Measurements from ENCODE around the gene ITM2C. TPM values are rescaled to one million over a fixed set of nuclear protein-coding genes. Genes with fewer than 3 reads are reported as not detected.

Gene ITM2C
- polyA plus RNA-seq, 4 donors, result 866 to 1,129 (median 963) TPM

DNA sequence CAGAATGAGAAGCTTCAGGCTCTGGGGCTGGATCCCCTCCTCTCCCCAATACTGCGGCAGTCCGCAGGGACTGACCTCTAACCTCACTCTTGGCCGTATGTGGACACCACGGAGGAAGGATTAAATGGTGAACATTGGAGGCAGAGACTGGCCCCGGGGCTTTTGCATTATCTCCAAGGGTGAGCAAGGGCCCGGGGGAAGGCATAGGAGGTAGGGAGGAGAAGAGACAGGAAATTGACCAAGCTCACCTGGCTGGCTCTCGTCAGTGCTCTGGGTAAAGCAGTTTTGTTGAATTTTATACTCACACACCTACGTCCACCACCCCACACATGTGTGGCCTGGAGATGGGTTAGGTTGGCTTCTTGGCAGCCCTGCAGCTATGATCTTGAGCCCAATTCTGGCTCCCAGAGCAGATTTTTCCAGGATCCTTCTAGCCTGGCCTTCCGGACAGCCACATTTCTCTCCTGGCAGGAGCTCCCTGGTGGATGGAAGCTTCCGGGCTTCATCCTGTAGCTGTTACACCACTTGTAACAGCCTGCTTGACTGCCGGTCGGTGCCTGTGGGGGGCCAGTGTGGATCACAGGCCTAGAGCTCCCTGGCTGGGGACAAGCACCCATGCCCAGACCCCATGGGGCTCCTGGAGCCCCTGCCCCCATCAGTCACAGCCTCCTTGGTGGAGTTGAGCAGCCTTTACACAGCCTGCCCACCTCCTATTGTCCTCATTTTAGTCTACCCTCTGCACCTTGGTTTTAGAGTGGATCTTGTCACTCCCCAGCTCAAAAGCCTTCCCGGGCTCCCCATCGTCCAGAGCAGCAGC is 7.6 kb downstream of the ITM2C start:
- no peak for DNase-seq (ENCODE audit: low read depth in 4 of 4, low spot score in 3 of 4)

GRCh38 chr2:230872968-230873660 is 8.4 kb downstream of the ITM2C start:
- no peak for DNase-seq (ENCODE audit: low read depth in 4 of 4, low spot score in 3 of 4)

DNA sequence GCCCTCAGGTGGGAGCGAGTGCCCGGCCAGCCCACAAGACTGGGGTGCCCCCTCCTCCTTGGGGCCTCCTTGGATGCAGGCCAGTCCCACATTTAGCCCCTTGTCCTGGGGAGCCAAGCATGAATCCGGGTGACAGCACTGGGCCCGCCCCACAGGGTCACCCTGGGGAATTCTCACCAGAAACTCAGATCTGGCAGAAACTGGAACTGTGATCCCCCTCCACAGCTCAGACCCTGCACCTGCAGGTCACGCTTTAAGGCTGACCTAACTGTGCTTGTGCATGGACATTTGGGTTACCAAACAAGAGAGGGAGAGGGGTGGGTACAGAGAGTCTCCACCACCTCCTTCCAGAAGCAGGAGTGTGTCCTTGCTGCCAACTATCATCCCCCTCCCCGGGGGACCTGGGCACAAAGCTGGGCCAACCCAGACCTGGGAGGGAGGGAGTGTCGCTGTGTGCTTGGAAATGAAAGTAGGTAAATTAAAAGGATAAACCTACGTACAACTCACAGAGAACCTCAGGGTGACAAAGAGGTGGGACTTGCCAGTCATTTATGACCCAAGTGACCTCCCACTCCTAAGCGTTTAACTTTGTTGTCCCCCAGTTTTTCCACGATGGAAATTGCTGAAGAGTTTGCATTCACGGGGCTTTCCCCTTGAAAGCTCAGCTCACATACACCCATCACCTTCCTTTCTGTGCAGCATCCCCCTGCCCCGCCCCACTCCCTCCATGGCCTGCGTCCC is 9.1 kb downstream of the ITM2C start:
- DNase-seq (ENCODE audit: low read depth in 4 of 4, low spot score in 3 of 4), result no peak

DNA sequence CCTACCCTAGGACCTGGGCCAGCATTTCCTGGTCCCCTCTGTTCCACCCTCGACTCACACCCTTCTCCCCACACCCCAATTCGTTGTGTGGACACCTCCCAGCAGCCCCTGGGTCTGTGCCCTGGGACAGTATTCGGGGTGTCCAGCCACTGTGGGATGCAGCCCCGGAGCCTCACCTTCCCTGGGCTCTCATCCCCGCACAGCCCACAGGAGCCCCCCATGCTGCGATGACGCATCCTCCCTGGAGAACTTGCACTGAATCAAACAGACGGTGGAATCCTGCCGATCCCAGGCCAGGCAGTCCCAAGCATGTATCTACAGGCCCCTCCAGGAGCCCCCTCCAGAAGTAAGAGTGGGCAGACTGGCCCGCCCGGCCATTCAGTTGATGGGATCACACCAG is 9.7 kb downstream of the ITM2C start:
- DNase-seq (ENCODE audit: low read depth in 4 of 4, low spot score in 3 of 4), result no peak

DNA sequence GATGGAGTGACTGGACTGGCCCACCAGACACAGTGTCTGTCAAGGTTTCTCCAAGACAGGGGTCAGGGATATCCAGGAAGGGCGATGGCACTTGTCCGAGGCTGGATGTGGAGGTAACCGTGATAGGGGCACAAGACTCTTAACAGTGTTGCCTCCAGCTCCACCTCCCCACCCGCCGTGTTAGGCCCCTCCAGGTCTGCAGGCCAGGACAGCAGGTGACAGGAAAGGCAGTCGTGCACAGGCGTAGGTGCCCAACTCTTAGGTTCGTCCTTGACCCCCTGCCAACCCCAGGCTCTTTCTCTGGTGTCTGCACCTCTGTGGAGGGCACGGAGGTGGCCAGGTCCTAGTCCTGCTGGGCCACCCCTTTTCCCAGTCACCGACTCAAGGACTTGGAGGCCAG is 10.1 kb downstream of the ITM2C start:
- no peak for DNase-seq (ENCODE audit: low read depth in 4 of 4, low spot score in 3 of 4)

DNA sequence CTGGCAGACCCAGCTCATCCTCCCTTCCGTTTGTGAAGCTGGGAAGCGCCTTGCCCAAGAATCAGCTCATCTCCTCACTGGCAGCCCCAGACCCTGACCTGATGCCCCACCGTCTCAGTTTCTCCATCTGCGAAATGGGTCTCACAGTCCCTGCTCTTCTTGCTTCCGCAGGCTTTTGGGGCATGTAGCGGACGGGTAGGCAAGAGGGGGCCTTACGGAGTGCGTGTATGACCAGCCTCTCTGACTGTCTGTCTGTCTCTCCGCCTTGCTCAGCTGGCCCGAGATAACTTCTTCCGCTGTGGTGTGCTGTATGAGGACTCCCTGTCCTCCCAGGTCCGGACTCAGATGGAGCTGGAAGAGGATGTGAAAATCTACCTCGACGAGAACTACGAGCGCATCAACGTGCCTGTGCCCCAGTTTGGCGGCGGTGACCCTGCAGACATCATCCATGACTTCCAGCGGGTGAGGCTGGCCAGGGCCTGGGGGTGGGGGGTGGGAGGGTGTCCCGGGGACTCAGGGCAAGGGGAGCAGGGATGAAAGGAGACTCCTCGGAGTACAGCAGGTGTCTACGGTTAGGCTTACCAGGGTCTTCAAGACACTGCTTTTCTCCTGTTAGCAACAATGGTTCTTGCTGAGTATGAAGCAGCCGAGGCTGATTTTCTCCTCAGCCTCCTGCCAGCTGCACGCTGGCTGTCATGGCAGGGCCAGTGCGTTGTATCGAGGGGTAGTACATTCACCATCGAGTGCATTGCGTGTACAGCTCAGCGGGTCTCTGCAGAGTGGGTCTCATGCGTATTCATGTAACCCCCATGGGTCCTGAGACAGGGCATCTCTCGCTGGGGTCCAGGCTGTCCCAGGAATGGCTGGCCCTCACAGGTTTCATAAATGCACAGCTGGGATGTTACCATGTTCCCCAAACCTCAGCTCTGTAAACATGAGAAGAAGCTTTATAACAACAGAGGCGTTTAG is 10.9 kb downstream of the ITM2C start:
- no peak for DNase-seq (ENCODE audit: low read depth in 4 of 4, low spot score in 3 of 4)

DNA sequence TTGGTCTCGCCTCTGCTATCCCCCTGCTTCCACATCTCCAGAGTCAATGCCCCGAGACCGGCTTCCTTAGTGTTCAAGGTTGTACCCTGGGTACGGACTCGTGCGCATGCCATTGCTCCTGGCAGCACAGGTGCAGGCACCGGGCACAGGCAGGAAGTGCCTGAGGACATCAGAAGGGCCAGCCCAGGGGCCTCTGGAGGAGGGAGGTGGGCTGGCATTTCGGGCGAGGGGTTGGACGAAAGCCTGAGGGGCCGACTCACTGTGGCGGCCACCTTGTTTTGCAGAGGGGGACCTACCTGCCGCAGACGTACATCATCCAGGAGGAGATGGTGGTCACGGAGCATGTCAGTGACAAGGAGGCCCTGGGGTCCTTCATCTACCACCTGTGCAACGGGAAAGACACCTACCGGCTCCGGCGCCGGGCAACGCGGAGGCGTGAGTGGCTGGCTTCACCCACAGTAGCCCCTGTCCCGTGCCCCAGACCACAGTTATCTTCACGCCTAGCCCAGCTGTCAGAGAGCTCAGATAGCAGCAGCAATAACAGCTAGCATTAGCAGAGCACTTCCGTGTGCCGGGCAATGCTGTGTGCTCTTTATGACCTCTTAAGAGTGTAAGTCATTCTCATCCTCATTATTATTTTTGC is 12.5 kb downstream of the ITM2C start:
- no peak for DNase-seq (ENCODE audit: low read depth in 4 of 4, low spot score in 3 of 4)

DNA sequence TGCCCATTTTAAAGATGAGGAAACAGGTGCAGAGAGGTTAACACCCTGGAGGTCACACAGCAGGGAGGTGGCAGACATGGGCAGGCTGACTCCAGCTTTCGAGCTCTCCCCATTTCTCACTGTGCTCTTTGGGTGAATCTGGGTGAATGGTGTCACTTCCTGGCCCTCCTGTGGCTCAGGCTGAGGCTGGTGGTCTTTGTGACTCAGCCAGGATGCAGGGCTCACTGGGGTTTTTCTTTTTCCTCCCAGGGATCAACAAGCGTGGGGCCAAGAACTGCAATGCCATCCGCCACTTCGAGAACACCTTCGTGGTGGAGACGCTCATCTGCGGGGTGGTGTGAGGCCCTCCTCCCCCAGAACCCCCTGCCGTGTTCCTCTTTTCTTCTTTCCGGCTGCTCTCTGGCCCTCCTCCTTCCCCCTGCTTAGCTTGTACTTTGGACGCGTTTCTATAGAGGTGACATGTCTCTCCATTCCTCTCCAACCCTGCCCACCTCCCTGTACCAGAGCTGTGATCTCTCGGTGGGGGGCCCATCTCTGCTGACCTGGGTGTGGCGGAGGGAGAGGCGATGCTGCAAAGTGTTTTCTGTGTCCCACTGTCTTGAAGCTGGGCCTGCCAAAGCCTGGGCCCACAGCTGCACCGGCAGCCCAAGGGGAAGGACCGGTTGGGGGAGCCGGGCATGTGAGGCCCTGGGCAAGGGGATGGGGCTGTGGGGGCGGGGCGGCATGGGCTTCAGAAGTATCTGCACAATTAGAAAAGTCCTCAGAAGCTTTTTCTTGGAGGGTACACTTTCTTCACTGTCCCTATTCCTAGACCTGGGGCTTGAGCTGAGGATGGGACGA is 13.2 kb downstream of the ITM2C start:
- no peak for DNase-seq (ENCODE audit: low read depth in 4 of 4, low spot score in 3 of 4)

GRCh38 chr2:230878599-230879188 is 14.0 kb downstream of the ITM2C start:
- DNase-seq (ENCODE audit: low read depth in 4 of 4, low spot score in 3 of 4), result no peak

DNA sequence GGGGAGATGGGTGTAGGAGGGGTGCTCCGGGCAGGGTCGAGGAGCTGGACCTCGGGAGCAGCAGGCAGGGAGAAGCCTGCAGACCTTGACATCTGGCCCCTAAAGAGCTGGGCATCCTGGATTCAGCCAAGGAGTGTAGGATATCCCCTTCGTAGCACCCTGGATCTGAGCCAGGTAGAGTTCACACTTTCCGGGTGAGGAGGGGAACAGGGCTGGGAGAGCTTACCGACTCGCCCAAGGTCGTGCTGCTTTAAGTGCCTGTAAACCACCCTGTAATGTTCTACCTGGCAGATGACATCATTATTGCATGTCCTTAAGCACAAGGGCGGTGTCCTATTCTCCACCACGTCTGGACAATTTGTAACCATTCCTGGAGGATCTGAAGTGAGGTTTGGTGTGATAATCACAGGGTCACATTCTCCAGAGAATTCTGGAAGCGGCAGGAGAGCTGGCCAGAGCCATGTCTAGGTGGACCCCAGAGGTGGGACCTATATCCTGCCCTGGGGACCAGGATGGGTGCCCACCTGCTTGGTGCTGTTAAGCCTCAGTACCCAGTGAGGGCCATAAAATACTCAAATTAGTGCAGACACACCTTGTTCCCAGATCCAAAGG is 14.6 kb downstream of the ITM2C start:
- no peak for DNase-seq (ENCODE audit: low read depth in 4 of 4, low spot score in 3 of 4)

DNA sequence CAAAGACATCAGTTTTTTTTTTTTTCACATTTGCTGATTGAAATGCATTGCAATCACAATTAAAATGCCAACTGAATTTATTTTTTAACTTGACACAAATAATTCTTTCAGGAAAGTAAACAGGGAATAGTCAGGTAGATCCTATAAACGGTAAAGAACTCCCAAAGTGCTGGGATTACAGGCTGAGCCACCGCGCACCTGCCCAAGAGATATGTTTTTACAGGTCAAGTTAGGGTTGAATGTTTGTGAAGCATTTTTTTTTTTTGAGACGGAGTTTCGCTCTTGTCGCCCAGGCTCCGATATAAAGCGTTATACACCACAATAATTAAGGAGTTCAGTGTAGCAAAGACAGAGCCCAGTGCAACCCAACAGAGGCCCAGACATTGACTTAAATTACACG is 15.1 kb downstream of the ITM2C start:
- DNase-seq (ENCODE audit: low read depth in 4 of 4, low spot score in 3 of 4), result no peak

DNA sequence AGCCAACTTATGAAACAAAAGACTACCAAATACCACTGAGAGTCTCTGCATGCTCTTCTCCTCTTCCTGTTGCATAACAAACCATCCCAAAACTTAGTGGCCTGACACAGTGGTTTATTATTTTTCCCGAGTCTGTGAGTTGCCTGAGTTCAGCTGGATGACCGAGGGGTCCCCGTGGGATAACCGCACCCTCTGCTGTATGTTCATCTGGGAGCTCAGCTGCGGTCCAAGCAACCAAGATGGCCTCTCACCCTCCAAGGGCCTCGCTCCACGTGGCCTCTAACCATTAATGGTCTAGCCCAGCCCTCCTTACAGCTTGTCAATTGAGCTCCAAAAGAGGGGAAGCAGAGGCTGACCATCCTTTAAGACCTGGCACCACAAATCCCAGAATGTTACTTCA is 17.1 kb downstream of the ITM2C start:
- DNase-seq (ENCODE audit: low read depth in 4 of 4, low spot score in 3 of 4), result no peak

DNA sequence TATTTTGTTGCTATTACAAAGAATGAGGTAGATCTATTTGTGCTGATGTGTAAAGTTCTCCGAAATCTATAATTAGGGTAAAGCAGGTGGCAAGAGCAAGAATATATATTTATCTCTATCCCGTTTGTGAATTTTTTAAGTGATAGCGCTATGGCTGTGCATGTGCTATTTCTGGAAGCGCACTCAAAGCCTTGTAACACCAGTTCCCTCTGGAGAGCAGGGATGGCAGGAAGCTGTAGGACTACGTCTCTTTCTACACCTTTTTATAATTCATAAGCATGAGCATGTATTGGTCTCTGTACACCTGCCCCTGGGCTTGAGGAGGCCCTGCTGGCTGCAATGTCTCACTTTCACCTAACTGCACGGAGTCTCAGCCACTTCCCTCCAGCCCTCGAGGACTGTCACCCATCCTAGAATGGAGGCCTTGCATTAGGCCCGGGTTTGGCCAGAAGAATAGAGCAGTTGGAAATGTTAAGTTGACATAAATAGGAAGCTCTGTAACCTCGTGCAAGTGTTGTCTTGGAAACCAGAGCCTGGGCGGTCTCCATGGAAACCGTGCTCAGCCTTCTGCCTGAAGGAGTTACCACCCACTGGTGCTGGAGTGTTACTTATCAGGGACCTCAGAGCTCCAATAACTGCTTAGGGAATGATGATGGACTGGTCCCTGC is 20.9 kb downstream of the ITM2C start:
- DNase-seq (ENCODE audit: low read depth in 4 of 4, low spot score in 3 of 4), result peak in 1 of 4 donors; percentile 70

GRCh38 chr2:230886206-230886605 is 21.5 kb downstream of the ITM2C start:
- no peak for DNase-seq (ENCODE audit: low read depth in 4 of 4, low spot score in 3 of 4)

DNA sequence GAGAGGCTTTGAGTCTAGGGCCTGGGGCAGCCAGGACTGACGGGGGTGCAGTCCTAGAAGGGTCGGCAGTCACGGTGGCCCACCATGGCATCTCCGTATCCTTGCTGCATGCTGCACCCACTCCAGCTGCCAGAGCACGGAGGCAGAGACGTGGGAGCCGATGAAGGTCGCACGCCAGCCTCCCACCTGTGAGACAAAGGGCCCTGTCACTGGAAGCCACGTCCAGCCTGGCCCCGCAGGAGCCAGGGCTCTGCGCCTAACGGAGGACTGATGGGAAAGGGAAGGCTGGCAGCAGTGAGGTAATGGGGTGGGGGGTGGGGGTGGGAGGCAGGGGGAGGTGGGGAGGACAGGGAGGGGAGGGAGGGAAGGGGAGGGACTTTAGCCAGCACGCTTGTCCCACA is 21.9 kb downstream of the ITM2C start:
- DNase-seq (ENCODE audit: low read depth in 4 of 4, low spot score in 3 of 4), result no peak

DNA sequence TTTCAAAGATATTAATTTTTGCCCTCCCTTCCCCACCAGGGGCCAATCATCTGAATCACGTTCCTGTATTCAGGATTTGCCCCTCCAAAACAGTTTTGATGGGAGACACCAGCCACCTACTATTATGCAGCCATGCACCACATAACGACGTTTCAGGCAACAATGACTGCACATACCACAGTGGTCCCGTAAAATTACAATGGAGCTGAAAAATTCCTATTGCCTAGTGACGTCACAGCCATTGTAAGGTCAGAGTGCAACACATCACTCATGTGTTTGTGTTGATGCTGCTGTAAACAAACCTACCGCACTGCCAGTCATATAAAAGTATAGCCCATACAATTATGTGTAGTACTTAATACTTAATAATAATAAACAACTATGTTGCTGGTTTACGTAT is 22.6 kb downstream of the ITM2C start:
- DNase-seq (ENCODE audit: low read depth in 4 of 4, low spot score in 3 of 4), result no peak

GRCh38 chr2:230888824-230889400 is 24.2 kb downstream of the ITM2C start:
- no peak for DNase-seq (ENCODE audit: low read depth in 4 of 4, low spot score in 3 of 4)

Measured in right renal pelvis (tissue), 4 donors.